ENCODE data around the gene GMDS.

The GMDS gene

GRCh38 chr6:1575210-1576041, 670.0 kb downstream of the GMDS start:
- Histone ChIP-seq H3K36me3 (ENCODE audit: control insufficient read depth, insufficient read depth, low read length) (no peaks in the 10 kb centered on the region), H3K79me2 (no peaks in the 10 kb centered on the region), H3K9ac (no peak overlapping the region), H3K27ac (no peak overlapping the region), H3K4me1 (no peaks in the 10 kb centered on the region), H2AFZ (no peak overlapping the region), H3K27me3 (ENCODE audit: control insufficient read depth, insufficient read depth, low read length) (no peaks in the 10 kb centered on the region), H3K4me2 (ENCODE audit: low read length) (no peak overlapping the region), H3K9me3 (ENCODE audit: control insufficient read depth, low read length) (no peaks in the 10 kb centered on the region), H3K4me3 (ENCODE audit: low read depth, low read length) (no peak overlapping the region)
- TF ChIP-seq, protein P1, sequence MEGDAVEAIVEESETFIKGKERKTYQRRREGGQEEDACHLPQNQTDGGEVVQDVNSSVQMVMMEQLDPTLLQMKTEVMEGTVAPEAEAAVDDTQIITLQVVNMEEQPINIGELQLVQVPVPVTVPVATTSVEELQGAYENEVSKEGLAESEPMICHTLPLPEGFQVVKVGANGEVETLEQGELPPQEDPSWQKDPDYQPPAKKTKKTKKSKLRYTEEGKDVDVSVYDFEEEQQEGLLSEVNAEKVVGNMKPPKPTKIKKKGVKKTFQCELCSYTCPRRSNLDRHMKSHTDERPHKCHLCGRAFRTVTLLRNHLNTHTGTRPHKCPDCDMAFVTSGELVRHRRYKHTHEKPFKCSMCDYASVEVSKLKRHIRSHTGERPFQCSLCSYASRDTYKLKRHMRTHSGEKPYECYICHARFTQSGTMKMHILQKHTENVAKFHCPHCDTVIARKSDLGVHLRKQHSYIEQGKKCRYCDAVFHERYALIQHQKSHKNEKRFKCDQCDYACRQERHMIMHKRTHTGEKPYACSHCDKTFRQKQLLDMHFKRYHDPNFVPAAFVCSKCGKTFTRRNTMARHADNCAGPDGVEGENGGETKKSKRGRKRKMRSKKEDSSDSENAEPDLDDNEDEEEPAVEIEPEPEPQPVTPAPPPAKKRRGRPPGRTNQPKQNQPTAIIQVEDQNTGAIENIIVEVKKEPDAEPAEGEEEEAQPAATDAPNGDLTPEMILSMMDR (IDR thresholded peaks at IDR 0.05): no peak

DNA sequence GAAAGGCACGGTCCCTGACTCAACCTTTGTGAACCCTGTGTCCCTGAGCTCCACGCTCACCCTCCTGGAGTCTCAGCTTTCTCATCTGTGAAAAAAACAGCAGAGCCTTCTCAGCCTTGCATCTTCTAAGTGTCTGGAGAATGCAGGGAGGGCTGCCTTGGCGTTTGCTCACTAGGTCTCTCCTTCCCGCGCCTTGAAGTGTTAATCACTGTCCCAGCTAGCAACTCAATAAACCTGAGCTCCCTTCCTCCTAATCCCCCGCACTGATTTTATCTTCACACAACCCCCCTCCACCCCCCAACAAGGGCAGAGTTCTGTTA, 670.6 kb downstream of the GMDS start:
- H3K79me2 ChIP-seq: no peaks in the 10 kb centered on the region
- H3K4me2 ChIP-seq (ENCODE audit: low read length): no peak overlapping the region
- no peaks in the 10 kb centered on the region for H3K9me3 ChIP-seq (ENCODE audit: control insufficient read depth, low read length)
- no peak overlapping the region for H3K4me3 ChIP-seq (ENCODE audit: low read depth, low read length)
- no peak overlapping the region for H3K9ac ChIP-seq
- no peaks in the 10 kb centered on the region for H3K36me3 ChIP-seq (ENCODE audit: control insufficient read depth, insufficient read depth, low read length)
- TF ChIP-seq, protein P1 (IDR thresholded peaks at IDR 0.05): no peak
- no peak overlapping the region for H2AFZ ChIP-seq
- no peak overlapping the region for H3K27ac ChIP-seq
- H3K27me3 ChIP-seq (ENCODE audit: control insufficient read depth, insufficient read depth, low read length): no peaks in the 10 kb centered on the region
- no peaks in the 10 kb centered on the region for H3K4me1 ChIP-seq

- TF ChIP-seq, protein P1 (IDR thresholded peaks at IDR 0.05): no peak
- Histone ChIP-seq H3K27ac (no peak overlapping the region), H3K4me1 (no peaks in the 10 kb centered on the region), H3K4me3 (ENCODE audit: low read depth, low read length) (no peak overlapping the region), H3K4me2 (ENCODE audit: low read length) (no peak overlapping the region), H3K36me3 (ENCODE audit: control insufficient read depth, insufficient read depth, low read length) (no peaks in the 10 kb centered on the region), H3K9me3 (ENCODE audit: control insufficient read depth, low read length) (no peaks in the 10 kb centered on the region), H3K27me3 (ENCODE audit: control insufficient read depth, insufficient read depth, low read length) (no peaks in the 10 kb centered on the region), H2AFZ (no peak overlapping the region), H3K79me2 (no peaks in the 10 kb centered on the region), H3K9ac (no peak overlapping the region)
These were observed 671.2 kb downstream of the GMDS start for GRCh38 chr6:1574083-1574761.
